Activated CD4-positive, CD25-positive, alpha-beta regulatory T cell treated with anti-CD3 and anti-CD28 coated beads, Interleukin-2, amount 50 U/mL, for 24 hours (primary cell): ENCODE results near the gene C16orf95.

Source experiments
- ATAC-seq, 2 donors: fragments of 150-1000 bp; cut with Tn5 transposase; one replicate each; pipeline ENCODE4 v1.10.0; 2021; ENCODE audit warnings: mild to moderate bottlenecking in 1 of 2, moderate library complexity in 1 of 2

The C16orf95 gene

DNA sequence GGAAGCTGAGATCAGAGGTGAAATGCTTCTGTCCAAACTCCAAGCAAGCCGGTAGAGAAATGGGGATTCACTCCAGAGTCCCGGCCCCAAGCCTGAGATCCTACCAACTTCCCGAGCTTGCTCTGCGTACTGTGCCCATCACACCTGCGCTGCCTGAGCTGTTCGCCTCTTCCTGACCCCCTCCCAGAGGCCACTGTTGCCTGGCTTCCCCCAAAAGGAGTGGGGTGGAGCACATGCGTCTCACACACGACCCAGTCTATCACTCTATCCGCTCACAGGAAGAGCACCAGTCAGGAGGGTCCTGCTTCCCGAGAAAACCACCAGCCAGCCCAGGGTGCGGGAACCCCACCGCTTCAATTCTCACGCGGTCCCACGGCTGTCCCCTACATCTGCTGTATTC is 13.5 kb upstream of the C16orf95 start:
- no peak for ATAC-seq

DNA sequence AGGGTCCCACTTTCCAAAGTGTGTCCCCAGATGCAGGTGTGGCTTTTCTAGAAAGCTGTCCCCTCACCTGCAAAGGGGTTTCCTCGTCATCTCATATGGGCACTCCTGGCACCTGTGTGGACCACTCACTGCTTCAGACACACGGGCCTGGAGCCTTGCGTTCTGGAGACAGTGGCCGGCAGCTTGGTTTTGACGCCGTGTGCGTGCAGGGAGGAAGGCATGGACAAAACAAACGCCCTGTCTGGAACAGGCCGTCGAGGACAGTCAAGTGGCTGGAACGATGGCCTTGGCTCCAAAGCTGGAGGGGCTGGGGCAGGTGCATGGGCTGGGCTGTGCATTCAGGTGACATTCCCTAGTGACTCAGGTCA is 13.0 kb upstream of the C16orf95 start:
- ATAC-seq: no peak

DNA sequence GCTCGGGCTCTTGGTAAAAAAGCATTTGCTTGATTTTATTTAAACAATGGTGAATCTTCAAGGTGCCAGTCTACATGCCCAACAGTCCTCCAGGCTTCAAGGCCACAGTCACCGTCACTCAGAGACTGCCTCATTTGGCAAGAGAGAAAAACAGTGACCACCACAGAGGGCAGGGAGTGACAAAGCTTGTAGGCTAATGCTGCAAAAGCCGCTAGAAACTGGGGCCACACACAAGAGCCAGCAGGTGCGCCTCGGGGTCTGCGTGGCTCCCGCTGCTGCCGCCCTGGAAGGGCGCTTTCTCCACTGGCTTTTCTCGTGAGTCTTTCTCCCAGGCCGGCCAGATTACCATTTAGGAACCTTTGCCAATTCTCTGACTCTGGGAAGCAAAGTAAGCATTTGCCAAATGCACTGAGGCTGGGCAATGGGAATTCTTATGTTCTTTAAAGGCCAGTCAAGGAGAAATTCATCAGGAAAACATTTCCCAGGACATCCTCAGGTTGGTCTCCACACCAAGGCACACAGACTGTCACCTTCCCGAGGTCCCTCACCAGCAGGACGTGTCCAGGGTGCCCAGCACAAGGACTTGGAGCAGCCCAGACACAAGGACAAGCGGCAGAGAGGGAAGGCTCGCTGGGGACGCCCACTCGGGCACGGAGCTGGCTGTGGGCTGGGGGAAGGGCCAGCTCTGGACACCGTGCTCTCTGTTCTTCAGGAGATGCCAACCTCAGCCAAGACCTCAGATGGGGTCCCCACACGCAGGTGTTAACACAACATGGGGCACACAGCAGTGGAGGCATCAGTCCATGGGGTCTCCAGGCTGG is 12.5 kb upstream of the C16orf95 start:
- ATAC-seq: no peak

DNA sequence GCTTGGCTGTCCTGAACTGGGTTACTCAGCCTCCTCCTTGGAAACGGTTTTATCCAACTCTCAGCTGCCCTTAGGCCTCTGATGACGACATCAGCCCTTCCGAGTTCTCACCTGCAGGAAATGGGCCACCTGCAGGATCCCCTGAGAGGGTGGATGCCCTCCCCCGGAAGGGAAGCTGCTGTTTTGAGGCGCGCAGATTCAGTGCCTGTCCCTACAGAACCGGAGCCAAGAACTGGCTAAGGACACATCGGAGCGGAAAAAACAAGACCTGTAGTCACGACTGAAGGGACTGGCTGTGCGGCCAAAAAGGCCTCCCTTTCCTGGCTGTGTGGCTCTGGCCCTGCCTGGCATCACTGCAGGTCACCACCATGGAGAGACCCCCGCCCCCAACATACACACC is 11.7 kb upstream of the C16orf95 start:
- ATAC-seq: no peak

DNA sequence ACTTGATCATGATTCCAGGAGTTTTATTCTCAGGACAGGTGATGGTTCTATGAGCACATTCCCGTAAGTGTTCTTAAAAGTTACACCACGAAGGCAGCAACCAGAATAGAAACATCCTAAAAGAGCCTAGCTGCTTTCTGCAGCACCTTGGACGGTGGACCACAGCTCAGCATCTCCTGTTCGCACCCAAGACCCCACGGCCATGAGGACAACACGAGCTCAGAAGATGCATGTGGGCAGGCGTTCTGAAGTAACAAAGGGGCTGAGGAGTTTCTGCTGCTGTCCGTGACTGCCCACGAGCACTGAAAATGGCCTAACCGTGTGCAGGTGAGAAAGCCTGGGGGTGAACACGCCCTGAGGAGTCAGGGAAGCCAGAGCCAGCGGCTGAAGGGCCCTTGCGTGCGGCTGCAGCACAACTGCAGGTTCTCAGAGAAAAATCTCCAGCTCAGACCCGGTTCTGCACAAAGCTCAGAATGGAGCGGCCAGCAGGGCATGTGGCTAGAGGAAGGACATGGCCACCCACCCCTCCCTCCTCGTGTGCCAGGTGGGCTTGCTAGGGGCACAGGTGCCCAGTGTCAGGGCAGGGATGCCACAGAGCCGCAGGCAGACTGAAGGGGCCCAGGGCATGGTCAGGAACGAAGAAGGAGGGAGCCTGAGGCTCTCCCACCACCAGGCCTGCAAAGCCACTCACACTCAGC is 10.8 kb upstream of the C16orf95 start:
- ATAC-seq: no peak

DNA sequence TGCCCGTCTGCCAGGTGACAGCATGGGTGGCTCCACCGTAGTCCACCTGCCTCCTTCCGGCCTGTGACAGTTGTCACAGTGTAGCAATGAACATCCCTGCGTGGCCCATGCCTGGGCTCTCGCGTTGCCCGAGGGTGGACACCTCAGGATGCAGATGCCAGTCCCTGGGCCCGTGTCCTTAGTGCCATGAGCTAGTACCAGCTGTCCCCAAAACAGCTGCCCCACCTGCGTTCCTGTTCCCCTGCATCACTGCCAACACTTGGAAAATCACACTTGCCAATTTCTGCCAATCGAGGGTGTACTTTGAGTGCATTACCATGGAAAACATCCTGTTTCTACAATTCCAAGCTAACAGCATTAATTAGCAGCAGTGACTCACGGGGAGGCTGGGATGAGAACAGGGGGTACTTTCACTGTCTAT is 9.0 kb upstream of the C16orf95 start:
- no peak for ATAC-seq

DNA sequence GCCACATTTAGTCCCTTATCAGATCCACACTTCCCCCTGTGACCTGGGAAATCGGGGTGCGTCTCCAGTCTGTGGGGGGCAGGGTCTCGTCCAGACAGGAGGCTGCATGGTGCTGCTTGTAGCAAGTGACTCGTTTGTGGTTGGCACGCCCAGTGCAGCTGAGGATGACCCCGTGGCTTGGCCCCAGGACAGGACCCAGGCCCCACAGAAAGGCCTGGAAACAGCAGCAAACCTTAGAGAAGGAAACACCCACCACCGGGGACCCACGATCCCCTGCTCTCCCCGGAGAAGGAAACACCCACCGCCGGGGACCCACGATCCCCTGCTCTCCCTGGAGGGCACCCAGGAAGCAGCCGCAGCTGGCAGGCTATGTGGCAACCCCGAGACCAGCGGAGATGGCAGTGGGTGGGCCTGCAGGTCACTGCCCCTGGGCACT is 8.2 kb upstream of the C16orf95 start:
- no peak for ATAC-seq

DNA sequence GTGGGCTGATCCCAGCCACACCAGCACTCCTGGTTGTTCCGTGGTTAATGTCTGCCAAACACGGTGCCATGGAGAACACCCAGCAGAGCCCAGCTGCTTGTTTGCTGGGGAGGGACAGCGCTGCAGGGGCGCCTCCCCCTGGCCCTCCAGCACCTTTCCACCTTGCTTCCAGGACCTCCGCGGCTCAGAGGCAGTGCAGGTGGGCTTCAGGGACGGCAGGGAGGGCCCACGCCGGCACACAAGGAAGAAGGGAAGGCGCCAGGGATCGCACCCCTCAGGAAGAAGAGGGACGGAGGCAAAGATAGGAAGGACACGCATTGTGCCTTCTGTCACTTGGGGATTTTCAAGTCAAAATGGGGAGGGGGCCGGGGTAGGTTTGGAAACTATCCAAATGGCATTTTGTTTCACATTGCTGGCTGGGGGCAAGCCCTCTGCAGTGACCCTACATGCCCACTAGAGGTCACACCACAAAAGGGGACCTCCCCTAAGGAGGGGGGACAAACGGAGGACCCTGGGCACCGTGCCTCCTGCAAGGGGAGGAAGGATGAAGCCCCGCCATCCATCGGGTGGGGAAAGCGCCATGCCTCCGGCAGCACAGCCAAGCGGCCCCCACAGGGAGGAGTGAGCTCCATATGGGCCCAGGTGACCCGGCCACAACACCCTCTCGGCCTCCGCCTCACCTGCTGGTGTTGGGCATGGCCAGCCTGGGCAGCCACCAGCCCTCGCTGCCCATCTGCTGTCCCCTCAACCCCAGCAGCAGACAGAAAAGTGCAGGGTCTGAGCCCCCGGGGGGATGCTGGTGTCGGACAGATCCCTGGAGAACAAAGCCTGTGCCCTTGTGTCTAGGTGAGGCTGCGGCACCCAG is 7.5 kb upstream of the C16orf95 start:
- peak; percentile 62 to 64 for ATAC-seq

DNA sequence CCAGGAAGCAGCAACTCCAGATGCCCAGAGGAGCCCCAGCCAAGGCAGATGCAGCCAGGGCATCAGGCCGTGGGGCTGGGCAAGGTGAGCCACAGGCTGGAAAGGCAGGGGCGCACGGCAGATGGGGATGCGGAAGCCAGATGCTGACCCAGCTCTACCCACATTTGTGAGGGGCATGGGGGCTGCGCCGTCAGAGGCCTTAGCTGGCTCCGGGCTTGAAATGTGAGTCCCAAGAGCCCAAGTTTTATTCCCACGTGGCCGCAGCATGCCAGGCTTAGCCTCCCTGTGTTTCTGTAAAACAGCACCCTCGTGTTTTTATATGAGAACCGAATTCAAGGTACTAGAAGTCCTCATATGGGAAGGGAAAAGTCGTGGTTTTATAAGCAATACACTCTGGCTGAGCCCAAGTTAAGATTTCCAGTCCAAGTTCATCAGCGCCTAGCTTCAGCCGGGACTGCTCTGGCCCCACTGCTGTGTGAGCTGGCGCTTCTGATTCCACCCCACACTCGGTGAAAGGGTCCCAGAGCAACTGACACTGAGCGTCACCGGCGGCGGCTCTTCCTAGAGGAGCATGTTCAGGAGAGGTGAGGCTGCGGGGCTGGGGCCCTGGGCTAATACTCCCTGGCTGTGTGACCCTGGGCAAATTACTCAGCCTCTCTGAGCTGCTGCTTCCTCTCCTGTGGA is 6.7 kb upstream of the C16orf95 start:
- ATAC-seq: no peak

DNA sequence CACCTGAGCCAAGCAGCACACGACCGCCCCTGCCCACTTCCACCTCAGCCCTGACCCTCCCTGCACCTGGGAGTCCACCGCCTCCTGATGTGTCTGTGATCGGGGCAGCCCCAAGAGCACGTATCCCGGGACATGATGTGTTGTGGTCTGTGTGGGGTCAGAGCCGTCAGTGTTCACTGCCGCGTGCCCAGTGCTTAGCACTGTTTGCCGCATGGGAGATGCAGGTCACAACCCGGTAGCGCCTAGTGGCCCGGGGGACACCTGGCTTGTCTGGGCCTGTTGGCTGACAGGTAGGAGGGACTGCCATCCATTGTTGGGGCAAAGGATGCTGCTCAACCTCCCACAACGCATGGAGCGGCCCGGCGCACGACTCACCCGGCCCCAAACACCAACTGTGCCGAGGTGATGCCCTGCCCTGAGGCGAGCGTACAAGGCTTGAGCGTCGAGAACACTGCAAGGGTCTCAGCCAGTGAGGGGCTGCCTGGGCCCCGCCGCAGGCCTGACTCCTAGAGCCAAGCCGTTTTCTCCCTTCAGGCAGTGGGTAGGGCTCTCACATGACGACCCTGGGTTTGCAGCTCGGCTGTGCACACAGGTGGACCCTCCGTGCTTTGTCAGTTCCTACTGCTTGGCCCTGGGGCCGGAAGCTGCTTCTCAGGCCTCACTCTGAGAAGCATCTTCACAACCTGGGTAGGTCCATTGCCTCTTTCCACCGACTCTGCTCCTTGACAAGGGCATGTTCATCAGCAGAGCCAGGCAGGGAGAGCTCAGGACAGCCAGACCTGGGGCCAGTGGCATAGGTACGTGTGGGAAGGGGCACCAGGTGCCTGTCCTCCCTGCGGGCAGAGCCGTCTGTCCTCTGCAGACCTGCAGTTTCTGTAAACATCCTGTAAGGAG is 5.9 kb upstream of the C16orf95 start:
- ATAC-seq: no peak

DNA sequence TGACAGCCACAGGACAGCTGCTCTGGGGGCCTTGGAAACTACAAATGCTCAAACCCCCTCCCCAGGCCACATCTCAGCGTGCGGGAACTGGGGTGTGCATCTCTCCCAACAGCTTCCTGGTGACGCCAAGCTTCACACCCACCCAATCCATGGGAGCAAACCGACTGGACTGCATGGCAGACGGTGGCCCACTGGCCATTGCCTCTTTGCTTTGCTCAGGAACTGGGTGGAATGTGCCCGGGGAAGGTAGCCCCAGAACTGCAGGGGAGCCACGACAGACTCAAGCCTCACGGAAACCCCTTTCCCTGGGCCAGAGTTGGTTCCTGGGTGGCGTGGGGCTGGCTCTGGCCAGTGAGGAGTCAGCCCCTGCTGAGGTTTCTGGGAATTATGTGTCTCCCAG is 5.2 kb upstream of the C16orf95 start:
- no peak for ATAC-seq

DNA sequence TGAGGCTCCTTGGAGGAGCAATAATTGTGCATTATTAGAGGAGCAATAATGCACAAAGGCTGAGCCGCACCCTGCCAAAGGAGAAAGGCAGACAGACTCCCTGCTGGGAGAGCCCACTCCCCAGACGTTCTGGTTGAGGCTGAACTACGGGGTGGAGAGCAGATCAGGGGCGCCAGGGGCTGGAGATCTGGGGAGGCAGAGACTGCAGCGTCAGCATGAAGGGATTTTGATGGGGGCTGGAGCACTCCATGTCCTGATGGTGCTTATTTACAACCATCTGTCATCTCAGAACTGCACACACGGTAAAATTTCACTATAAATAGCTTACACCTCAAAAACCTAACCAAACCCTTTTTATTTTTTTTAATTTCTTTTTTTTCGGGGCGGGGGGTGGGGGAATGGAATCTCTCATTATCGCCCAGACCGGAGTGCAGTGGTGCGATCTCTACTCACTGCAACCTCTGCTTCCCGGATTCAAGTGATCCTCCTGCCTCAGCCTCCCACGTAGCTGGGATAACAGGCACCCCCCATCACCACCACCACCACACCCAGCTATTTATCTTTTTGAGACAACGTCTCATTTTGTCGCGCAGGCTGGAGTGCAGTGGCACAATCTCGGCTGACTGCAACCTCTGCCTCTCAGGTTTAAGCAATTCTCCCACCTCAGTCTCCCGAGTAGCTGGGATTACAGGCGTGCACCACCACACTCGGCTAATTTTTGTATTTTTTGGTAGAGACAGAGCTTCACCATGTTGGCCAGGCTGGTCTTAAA is 4.3 kb upstream of the C16orf95 start:
- no peak for ATAC-seq

DNA sequence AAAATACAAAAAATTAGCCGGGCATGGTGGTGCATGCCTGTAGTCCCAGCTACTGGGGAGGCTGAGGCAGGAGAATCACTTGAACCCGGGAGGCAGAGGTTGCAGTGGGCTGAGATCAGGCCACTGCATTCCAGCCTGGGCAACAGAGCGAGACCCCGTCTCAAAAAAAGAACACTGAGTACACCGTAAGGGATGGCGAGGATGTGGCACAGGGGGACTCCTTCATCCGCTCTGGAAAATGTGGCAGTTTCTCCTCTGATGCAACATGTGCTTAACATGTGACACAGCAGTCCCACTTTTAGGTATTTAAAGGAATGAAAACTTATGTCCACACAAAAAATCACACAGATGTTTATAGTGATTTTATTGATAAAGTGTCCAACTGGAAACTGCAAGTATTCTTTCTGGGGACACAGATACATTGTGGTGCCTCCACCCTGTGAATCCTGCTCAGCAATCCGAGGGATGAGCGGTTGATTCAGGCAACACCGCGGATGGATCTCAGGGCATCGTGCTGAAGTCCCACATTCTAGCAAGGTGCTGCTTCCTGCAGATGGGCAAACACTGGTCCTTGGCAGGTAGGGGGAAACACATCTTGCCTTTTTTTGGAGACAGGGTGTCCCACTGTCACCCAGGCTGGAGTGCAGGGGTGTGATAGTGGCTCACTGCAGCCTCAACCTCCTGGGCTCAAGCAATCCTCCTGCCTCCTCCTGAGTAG is 3.5 kb upstream of the C16orf95 start:
- no peak for ATAC-seq

DNA sequence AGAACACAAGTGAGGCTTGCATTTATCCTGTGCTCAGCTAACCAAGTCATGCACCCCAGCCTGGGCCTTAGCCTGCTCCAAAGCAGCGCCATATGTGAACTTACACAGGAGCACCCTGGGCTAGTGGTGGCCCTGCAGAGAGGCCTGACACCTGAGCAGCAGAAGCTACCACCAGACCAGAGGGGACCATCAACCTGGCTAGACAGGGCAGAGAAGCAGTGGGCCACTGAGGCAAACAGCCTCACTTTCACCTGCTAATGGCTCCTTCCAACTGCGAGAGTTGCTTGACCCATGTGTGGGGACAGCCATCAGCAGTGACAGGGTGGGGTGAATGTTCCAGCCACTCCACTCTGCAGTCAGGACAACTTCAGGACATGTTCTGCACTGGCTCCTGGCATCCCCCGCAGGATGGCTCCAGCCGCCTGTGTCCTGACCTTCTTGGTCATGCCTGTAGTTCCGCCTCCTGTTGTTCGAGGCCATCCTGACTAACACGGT is 2.9 kb upstream of the C16orf95 start:
- ATAC-seq: no peak

DNA sequence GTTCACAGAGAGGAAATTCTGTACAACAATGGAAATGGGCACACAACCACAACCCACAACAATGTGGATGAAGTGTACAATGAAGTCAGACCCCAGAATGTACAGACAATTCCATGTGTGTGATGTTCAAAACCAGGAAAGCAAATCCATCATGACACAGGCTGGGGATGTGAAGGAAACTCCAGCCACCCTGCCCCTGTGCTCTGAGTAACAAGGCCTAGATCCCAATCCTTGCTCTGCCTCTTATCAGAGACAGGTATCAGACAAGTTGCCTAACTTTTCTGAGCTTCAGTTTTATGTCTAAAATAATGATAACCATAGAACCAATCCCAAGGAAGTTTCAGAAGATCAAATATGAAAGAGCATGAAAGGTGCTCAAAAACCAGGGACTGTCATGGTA is 1.8 kb upstream of the C16orf95 start:
- ATAC-seq: no peak

DNA sequence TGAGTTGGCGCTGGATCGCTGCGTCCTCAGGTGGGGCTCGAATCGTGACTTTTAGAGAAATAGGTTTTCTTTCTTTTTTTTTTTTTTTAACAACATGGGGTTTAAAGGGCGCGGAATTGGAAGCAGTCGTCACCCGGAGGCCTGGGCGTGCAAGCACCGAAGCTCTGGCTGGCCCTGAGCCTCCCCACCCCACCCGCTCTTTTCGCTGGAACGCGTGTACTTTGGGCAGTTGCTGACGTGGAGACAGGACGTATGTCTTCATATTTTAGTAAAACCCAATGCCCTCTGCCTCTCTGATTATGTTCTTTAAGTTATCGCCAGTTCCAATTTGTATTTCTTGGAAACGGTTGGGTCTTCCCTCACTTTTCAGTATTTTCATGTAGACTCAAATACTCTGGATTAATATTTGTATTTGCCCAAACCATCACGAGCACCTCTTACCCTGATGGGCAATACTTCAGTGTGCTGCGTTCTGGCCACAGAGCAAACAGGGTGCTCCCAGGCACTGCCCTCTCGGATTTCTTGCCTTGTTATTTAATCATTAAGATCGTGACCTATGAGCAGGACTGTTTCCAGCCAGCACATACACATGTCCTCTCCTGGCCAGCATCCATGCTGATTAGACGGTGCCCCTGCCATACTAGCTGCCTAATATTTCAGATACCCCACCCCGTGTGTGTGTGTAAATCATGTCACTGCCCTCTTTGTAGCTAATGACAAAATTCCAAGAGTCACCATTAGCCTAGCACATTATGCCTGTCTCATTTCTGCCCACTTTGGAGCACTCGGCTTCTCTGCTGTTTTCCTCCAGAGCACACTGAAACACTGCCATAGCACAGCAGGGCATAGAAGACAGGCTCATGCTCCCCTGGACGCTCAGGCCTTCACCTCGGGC is 805 bp upstream of the C16orf95 start:
- peak; percentile 24 to 39 for ATAC-seq

DNA sequence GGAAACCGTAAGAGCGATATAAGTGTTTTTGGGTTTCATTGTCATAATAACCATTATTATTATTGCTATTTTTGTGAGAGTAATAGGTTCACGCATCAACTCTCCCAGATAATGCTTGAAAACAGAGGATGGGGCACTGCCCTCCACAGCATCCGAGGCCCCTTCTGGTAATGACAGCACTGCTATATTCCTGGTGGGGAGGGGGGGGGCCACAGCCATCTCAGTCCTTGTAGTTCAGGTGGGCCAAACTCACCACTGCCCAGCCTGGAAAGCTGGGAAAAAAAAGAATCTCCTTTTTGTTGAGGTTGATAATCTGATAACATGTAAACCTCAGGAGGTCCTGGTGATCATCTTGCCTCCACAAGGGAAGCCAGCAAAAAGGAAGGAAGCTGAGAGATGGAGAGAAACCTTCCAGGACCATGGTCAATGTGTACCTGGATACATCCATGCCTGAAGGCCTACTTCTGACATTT is 706 bp downstream of the C16orf95 start:
- no peak for ATAC-seq

DNA sequence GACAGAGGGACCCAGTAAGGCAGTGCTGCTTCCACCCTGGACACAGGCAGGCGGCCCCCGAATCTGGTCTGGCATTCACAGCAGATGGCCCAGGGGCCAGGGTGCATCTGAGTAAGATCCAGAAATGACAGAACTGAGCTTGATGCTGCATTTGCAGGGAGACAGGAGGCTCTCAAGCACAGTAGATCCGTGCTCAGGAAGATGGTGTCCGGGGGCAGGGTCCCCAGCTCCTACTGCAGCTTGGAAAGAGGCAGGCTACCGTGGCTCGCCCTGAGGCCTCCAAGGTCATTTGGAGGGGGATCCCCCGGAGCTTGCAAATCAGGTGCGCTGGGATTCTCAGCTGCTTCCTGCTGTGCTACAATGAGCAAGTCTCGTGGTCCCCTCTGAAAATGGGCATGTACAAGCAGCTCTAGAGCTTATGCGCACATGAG is 2.2 kb downstream of the C16orf95 start:
- no peak for ATAC-seq

DNA sequence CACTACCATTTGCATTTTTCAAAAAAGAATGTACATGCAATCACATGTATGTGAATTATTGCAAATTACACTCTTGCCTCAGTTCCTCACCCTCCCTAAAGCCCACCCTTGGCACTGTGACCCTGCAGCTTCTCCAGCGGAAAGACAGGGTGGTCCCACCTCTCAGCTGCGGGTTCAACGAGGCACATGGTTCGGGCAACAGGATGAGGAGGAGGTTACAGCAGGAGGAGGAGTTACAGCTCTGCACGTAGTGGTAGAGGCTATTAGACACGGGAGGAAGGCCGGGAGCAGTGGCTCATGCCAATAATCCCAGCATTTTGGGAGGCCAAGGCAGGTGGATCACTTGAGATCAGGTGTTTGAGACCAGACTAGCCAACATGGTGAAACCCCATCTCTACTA is 5.2 kb downstream of the C16orf95 start:
- no peak for ATAC-seq
